ENCODE data around the gene SPATA25.
A peak's percentile ranks its signal among the peaks of the same experiment; 100 is the strongest.

The SPATA25 gene

GRCh38 chr20:45863543-45864470, 23.6 kb downstream of the SPATA25 start:
- no peak for DNase-seq (ENCODE audit: low spot score)

DNA sequence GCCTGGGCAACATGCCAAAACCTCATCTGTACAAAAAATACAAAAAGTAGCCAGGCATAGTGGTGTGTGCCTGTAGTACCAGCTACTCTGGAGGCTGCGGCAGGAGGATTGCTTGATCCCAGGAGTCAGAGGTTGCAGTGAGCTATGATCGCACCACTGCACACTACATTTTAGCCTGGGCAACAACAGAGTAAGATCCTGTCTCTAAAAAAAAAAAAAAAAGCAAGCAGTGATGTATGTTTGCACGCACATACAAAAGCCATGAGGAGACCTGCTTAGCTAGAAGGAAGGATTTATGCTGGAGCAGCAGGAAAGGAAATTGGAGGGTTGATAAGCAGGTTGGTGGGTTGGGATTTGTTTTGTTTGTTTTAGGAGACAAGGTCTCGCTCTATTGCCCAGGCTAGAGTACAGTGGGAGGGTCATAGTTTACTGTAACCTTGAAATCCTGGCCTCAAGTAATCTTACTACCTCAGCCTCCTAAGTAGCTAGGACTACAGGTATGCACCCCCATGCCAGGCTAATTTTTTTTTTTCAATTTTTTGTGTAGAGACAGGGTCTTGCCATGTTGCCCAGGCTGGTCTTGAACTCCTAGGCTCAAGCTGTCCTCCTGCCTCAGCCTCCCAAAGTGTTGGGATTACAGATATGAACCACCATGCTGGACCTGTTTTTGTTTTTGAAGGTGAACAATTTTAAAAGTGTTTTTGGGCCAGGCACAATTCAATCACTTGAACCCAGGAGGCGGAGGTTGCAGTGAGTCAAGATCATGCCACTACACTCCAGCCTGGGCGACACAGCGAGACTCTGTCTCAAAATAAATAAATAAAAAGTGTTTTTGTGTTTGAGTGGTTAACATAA, 26.0 kb downstream of the SPATA25 start:
- DNase-seq (ENCODE audit: low spot score), result no peak

DNA sequence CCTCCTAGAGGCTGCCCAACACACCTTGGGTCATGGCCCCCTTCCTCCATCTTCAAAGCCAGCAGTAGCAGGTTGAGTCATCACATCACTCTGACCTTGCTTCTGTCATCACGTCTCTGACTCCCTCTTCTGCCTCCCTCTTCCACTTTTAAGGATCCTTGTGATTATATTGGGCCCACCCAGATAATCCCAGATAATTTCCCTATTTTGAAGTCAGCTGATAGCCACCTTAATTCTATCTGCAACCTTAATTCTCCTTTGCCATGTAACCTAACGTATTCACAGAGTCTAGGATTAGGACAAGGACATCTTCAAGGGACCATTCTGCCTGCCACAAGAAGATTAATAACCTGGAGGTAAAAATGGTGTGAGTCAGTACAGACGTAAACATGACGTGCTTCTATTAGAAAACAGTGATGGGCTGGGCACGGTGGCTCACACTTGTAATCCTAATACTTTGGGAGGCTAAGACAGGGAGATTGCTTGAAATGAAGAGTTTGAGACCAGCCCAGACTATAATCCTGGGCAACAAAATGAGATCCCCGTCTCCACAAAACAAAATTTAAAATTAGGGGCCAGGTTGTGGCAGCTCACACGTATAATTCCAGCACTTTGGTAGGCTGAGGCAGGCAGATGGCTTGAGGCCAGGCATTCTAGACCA, 26.7 kb downstream of the SPATA25 start:
- no peak for DNase-seq (ENCODE audit: low spot score)

DNA sequence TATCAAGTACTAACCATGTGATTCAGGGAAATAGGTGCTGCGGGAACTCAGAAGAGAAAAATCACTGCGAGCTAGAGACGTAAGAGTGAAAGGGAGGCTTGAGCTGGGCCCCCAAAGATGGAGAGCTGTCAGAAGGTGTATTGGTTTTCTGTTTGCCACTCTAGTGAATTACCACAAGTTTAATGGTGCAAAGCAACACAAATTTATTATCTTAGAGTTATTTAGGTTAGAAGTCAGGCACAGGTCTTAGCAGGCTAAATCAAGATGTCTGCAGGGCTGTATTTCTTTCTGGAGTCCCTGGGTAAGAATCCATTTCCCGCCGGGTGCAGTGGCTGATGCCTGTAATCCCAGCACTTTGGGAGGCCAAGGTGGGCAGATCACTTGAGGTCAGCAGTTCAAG, 27.5 kb downstream of the SPATA25 start:
- no peak for DNase-seq (ENCODE audit: low spot score)

- no peak for DNase-seq (ENCODE audit: low spot score)
Measured at GRCh38 chr20:45857882-45858216, 29.6 kb downstream of the SPATA25 start.

DNA sequence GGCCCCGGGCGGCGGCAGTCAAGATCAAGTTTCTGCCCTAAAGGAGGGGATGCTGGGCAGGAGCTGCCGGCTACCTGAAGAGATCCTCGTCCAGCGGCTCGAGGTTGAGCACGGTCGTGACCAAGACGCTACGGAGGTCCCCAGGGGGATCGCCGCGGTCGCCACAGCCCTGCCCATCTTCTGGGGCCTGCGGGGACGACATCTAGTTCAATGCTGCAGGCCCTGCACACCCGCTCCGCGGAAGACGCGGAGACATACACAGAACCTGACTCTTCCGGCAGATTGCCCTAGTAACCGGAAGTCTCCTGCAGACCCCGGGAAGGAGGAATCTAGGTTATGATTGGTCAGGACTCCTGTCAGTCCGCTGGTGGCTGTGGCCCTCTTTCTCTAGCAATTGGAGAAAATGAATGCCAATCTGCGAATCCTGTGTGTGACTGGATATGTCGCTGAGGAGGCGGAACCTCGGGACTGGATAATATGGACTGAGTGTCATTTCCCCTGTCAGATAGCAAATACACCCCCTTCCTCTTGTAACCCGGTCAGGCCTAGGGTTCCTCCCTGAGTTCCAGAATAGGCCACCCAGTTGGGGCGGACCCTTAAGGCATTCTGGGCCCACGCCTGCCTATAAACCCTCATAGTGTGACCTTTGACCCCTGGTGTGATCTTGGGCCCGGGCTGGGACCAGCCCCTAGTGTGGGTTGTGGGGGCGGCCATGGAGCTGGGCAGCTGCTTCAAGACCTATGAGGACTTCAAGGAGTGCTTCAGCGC, 30.1 kb downstream of the SPATA25 start, which contains the start of the genes ACOT8 and ZSWIM3:
Gene ACOT8, minus strand, starts transcription at position 279 of the 768 bp plus-strand sequence. Its CDS starts 77 bp downstream, at position 202.
Gene ZSWIM3, plus strand, starts transcription at position 501 of the 768 bp plus-strand sequence. Its CDS starts 212 bp downstream, at position 713.
- DNase-seq (ENCODE audit: low spot score), result peak; percentile 95

DNA sequence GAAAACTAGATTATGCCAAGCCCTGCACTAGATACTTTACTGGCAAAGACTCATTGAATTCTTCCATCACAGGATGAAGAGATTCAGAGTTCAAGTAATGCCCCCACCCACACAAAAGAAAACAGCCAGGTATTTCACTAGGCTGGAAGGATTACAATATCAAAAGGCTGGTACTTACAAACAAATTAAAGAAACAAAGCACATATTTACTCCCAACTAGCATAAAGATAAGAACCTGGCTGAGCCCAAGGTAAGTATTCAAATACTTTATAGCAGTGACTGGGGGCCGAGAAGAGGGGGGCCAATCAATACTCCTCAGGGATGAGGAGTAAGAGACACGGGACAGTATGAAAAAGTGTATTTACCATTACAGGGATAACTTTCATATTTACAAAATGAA, 33.9 kb downstream of the SPATA25 start:
- DNase-seq (ENCODE audit: low spot score), result no peak

- DNase-seq (ENCODE audit: low spot score), result no peak
Measured at GRCh38 chr20:45852326-45852725, 35.1 kb downstream of the SPATA25 start.

DNA sequence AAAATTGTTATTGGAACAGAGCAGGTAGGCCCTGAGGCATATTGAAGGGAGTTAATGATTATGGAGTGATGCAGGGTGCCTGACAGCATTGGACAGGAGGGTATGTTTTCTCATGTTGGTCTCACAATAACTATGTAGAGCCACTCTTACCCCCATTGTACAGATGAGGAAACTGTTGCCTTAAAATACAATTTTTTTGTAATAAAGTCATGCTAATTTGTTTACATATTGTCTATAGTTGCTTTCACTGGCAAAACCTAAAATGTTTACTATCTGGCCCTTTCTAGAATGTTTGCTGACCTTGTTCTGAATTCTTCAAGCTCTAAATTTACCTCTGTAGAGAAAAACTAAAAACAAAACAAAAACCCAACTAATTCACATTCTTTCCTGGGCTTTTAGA, 35.9 kb downstream of the SPATA25 start:
- no peak for DNase-seq (ENCODE audit: low spot score)

DNA sequence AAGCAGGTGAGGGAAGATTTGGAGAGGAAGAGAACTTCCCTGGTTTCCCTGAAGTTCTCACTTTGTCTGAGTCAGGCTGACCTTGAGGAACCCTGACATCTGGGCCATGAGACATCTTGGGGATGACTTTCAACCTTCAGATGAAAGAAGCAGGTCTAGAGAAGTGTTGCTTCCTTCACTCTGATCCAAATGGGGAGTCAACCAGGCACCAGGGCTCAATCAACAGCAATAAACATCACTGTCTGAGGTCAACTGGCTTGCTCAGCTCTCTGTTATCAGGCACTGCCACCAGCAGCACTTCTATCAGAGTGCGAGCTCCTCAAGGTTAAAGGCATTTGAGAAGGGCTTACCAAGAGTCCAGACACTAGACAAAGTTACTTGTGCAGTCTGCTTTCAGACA, 36.5 kb downstream of the SPATA25 start:
- no peak for DNase-seq (ENCODE audit: low spot score)

- DNase-seq (ENCODE audit: low spot score), result no peak
Measured at GRCh38 chr20:45850238-45850637, 37.2 kb downstream of the SPATA25 start.

- DNase-seq (ENCODE audit: low spot score), result no peak
Measured at GRCh38 chr20:45848969-45849582, 38.3 kb downstream of the SPATA25 start.

DNA sequence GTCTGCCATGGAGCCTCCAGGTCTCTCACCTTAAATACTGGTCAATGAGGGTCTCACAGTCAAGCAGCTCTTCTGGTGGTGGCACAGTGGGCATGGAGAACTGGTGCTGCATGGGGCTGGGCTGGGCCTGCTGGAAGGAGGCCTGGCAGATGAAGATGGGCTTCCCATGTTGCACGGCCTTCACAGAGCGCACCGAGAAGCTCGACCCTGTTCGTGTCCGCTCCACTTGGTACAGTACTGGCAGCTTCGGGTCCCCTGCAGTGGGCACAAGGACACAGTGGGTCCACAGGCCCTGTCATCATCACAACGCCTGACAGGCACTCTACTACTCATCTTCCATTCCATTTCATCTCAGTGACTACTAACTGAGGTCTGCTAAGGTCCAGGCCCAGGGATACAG, 39.0 kb downstream of the SPATA25 start:
- no peak for DNase-seq (ENCODE audit: low spot score)

DNA sequence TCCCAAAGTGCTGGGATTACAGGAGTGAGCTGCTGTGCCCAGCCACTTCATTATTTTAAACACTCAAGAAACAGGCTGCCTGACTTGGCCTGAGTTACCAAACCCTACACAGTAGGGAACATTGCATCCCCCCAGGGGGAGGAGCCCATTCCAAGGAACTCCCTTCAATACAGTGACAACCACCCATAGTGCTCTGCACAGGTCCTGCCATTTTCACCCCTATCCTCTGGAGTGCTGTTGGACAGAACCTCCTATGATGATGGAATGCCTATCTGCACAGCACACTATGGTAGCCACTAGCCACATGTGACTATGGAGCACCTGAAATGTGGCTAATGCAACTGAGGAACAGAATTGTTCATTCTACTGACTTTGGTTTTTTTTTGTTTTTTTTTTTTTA, 42.0 kb downstream of the SPATA25 start:
- no peak for DNase-seq (ENCODE audit: low spot score)

GRCh38 chr20:45843506-45843905, 43.9 kb downstream of the SPATA25 start:
- DNase-seq (ENCODE audit: low spot score), result no peak

- DNase-seq (ENCODE audit: low spot score), result no peak
Measured at GRCh38 chr20:45842169-45842812, 45.1 kb downstream of the SPATA25 start.

GRCh38 chr20:45841407-45842129, 45.9 kb downstream of the SPATA25 start:
- no peak for DNase-seq (ENCODE audit: low spot score)

- DNase-seq (ENCODE audit: low spot score), result no peak
Measured at GRCh38 chr20:45840700-45841198, 46.7 kb downstream of the SPATA25 start.

- no peak for DNase-seq (ENCODE audit: low spot score)
Measured at GRCh38 chr20:45836841-45837240, 50.6 kb downstream of the SPATA25 start.

Measured in ecto neural progenitor cell (in vitro differentiated cells).